A549 (cell line): ENCODE data around the gene PPTC7.

ENCODE experiments used
- CBX8 ChIP-seq: fragments of 200-600 bp; sonication (generic); IDR thresholded peaks from 2 replicates; pipeline ENCODE4 v1.6.1; 2016
- CTCF ChIP-seq: fragments of >200 bp; sonication (Bioruptor Twin); formaldehyde crosslinking; IDR thresholded peaks from 3 replicates; pipeline ENCODE4 v1.5.1; 2016
- GATA3 ChIP-seq: IDR thresholded peaks from 2 replicates; pipeline ENCODE4 v1.6.1; 2012; ENCODE audit warnings: borderline replicate concordance
- HOXA7 ChIP-seq: fragments of 250-450 bp; sonication (Bioruptor Pico); IDR thresholded peaks from 2 replicates; pipeline ENCODE4 v1.5.0; 2020; ENCODE audit warnings: mild to moderate bottlenecking, moderate library complexity
- HOXB13 ChIP-seq: fragments of 250-450 bp; sonication (Bioruptor Pico); IDR thresholded peaks from 2 replicates; pipeline ENCODE4 v1.5.0; 2020; ENCODE audit warnings: low read depth, mild to moderate bottlenecking, moderate library complexity
- NFE2L2 ChIP-seq: fragments of 150-350 bp; conservative IDR thresholded peaks from 2 replicates; pipeline ENCODE4 v1.6.1; 2014; ENCODE audit warnings: low read length
- PHF8 ChIP-seq: fragments of 200-600 bp; sonication (generic); IDR thresholded peaks from 2 replicates; pipeline ENCODE4 v1.6.1; 2016; ENCODE audit warnings: low read depth, mild to moderate bottlenecking, antibody characterized with exemption, moderate library complexity, borderline replicate concordance
- SMC3 ChIP-seq: fragments of >200 bp; sonication (Bioruptor Twin); formaldehyde crosslinking; IDR thresholded peaks from 3 replicates; pipeline ENCODE4 v1.6.1; 2018; ENCODE audit warnings: inconsistent platforms
- ZFP36 ChIP-seq: fragments of 450-650 bp; IDR thresholded peaks from 2 replicates; pipeline ENCODE4 v1.6.1; 2014; ENCODE audit warnings: borderline replicate concordance; ENCODE audit not compliant: partially characterized antibody

- TF ChIP-seq ZFP36: no peak
- no peak for TF ChIP-seq CTCF
- no peak for TF ChIP-seq NFE2L2
- TF ChIP-seq HOXB13 (CRISPR knock-in tag): no peak
- TF ChIP-seq GATA3: no peak
- no peak for TF ChIP-seq PHF8
- no peak for TF ChIP-seq HOXA7 (CRISPR knock-in tag)
- no peak for TF ChIP-seq CBX8
- no peak for TF ChIP-seq SMC3
Measured at GRCh38 chr12:110599334-110599733, 16.2 kb upstream of the PPTC7 start.
